Prostate gland (tissue), 2 donors: ENCODE data around the gene COPS8. TPM values are rescaled to one million over a fixed set of nuclear protein-coding genes. Genes with fewer than 3 reads are reported as not detected.

Experiments
- DNase-seq: peaks from one replicate; pipeline ENCODE4 v3.0.0-alpha.2; 2019; ENCODE audit warnings: low spot score
- H3K27ac ChIP-seq, 2 donors: fragments of 200-600 bp; sonication (generic); 2 replicates each; pipeline ENCODE4 v1.5.1; 2017 to 2019
- H3K27me3 ChIP-seq: fragments of 200-600 bp; sonication (generic); replicated peaks from 2 replicates; pipeline ENCODE4 v1.5.1; 2019; ENCODE audit not compliant: insufficient read depth
- H3K36me3 ChIP-seq, 2 donors: fragments of 200-600 bp; sonication (generic); 1 replicate in 1 of 2; 2 replicates in 1 of 2; pipeline versions ENCODE4 v1.5.1 to v1.8.1; 2017 to 2019
- H3K4me1 ChIP-seq: fragments of 200-600 bp; sonication (generic); replicated peaks from 2 replicates; pipeline ENCODE4 v1.5.1; 2019
- H3K4me3 ChIP-seq, 2 donors: fragments of 200-600 bp; sonication (generic); 2 replicates each; pipeline ENCODE4 v1.5.1; 2017 to 2019
- H3K9me3 ChIP-seq: fragments of 200-600 bp; sonication (generic); 2 replicates; pipeline ENCODE4 v1.5.1; 2017
- POLR2A ChIP-seq: fragments of 450-650 bp; IDR thresholded peaks from one replicate; pipeline ENCODE4 v1.6.1; 2016; ENCODE audit warnings: antibody characterized with exemption, mild to moderate bottlenecking
- POLR2AphosphoS5 ChIP-seq: sonication (generic); formaldehyde crosslinking; IDR thresholded peaks from one replicate; pipeline ENCODE4 v1.6.1; 2017; ENCODE audit warnings: antibody characterized with exemption
- WGBS: methylation state at CpG from one replicate; pipeline ENCODE4 v1.1.5; 2018; 5-methylcytosine and 5-hydroxymethylcytosine counted together
- intact Hi-C: fragments of 100-400 bp; cut with DNase I; formaldehyde crosslinking; loops from one replicate; pipeline ENCODE4 v1.14.2; 2022
- total RNA-seq, 2 donors: library from RNA; depleted of rRNA; stranded (reverse); fragments of >200 nt; gene quantifications; one replicate each; pipeline ENCODE4 v1.1.0, GENCODE V29; 2016
- TF ChIP-seq, protein P1 (sequence below), 4 experiments: fragments of 200-600 bp in 2 of 4; fragments of 450-650 bp in 2 of 4; sonication (generic) in 2 of 4; IDR thresholded peaks; 1 replicate in 3 of 4; 2 replicates in 1 of 4; pipeline ENCODE4 v1.5.1; 2016 to 2019; ENCODE audit warnings: antibody characterized with exemption in 4 of 4, mild to moderate bottlenecking in 2 of 4, moderate library complexity in 2 of 4

The COPS8 gene
- total RNA-seq, 2 donors from 2014 or later, result 73.1 to 90.0 TPM

DNA sequence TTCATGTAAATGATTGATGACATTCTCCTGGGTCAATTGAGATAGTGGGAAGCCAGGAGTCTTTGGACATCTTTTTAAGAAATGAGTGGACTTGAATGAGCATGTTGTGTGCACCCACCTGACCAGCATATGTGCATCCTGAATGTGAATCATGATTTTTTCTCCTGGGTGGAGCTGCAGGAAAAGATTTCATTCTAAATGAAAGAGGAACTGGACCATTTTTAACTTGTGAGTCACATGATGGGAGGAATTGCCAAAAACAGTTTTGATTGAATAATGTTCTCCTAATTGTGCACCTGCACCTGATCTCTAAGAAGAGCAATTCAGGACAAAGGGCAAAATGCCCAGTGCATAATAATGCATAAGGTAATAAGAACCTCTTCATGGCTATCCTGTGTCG lies 32.3 kb downstream of the COPS8 start:
- Histone ChIP-seq H3K4me3 (no peak overlapping the region), H3K9me3 (no peaks in the 10 kb centered on the region), H3K27me3 (no peaks in the 10 kb centered on the region), H3K36me3 (no peaks in the 10 kb centered on the region), H3K4me1 (no peaks in the 10 kb centered on the region), H3K27ac (no peak overlapping the region)
- 73% methylated on average over 1 of the region's 1 CpG for WGBS
- intact Hi-C loops, result no loop called here
- TF ChIP-seq POLR2AphosphoS5, result no peak
- no peak for DNase-seq

GRCh38 chr2:237118561-237119155 lies 33.0 kb downstream of the COPS8 start:
- TF ChIP-seq POLR2AphosphoS5 (no peak), POLR2A (no peak)
- TF ChIP-seq, protein P1, sequence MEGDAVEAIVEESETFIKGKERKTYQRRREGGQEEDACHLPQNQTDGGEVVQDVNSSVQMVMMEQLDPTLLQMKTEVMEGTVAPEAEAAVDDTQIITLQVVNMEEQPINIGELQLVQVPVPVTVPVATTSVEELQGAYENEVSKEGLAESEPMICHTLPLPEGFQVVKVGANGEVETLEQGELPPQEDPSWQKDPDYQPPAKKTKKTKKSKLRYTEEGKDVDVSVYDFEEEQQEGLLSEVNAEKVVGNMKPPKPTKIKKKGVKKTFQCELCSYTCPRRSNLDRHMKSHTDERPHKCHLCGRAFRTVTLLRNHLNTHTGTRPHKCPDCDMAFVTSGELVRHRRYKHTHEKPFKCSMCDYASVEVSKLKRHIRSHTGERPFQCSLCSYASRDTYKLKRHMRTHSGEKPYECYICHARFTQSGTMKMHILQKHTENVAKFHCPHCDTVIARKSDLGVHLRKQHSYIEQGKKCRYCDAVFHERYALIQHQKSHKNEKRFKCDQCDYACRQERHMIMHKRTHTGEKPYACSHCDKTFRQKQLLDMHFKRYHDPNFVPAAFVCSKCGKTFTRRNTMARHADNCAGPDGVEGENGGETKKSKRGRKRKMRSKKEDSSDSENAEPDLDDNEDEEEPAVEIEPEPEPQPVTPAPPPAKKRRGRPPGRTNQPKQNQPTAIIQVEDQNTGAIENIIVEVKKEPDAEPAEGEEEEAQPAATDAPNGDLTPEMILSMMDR (IDR thresholded peaks at IDR 0.05), result no peak
- no peak for DNase-seq
- intact Hi-C loops, result no loop called here
- 47% methylated on average over 6 of the region's 6 CpGs for WGBS
- no peaks in the 10 kb centered on the region for H3K4me1 ChIP-seq
- H3K9me3 ChIP-seq, result no peaks in the 10 kb centered on the region
- H3K36me3 ChIP-seq, result no peaks in the 10 kb centered on the region
- no peak overlapping the region for H3K27ac ChIP-seq
- H3K4me3 ChIP-seq, result no peak overlapping the region
- H3K27me3 ChIP-seq, result no peaks in the 10 kb centered on the region

DNA sequence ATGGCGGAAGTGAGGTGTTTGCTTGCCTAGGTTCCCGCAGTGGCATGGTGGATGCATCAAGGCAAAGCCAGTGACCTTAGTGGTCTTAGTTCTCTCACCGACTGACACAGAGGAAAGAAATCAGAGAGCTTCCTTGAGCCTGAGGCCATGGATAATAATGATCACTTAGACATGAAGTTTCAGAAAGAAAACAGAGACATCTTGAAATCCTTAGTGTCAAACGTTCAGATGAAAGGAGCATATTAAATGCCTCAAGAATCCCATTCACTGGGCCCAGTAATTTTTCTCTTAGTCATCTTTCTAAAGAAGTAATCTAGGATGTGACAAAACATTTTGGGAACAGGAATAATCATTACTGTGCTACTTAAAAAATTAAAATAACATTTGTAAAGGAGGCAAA lies 35.2 kb downstream of the COPS8 start:
- Histone ChIP-seq H3K4me1 (no peaks in the 10 kb centered on the region), H3K36me3 (no peaks in the 10 kb centered on the region), H3K27ac (no peak overlapping the region), H3K4me3 (no peak overlapping the region), H3K27me3 (no peaks in the 10 kb centered on the region), H3K9me3 (no peaks in the 10 kb centered on the region)
- 74% methylated on average over 4 of the region's 4 CpGs for WGBS
- intact Hi-C loops, result loop anchor here (5.0 to 10.0 kb wide), 2 partner anchors 294 to 351 kb away; partner anchors contain the start of gene COL6A3
- TF ChIP-seq, protein P1 (IDR thresholded peaks at IDR 0.05), result no peak
- TF ChIP-seq POLR2AphosphoS5 (no peak), POLR2A (no peak)
- no peak for DNase-seq

DNA sequence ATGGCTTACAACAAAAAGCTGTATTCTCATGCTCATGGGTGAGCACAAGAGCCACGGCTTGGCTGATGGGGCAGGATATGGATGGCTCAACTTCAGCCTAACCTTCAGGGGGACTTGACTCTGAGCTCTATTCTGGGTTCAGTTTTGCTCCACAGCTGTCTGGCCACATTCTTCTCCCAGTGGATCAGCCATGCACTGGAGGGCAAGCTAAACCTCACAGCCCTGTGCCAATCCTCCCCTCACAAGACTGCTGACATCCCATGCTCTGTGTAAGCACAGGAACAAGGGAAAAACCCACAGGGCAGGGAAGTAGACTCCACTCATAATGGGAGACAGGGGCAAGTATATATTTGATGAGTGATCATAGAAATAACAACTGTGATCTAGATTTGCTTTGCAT lies 35.6 kb downstream of the COPS8 start:
- intact Hi-C loops, result loop anchor here (5.0 to 10.0 kb wide), 2 partner anchors 293 to 351 kb away; partner anchors contain the start of gene COL6A3
- no peak for TF ChIP-seq POLR2AphosphoS5
- no peak for TF ChIP-seq POLR2A
- TF ChIP-seq, protein P1 (IDR thresholded peaks at IDR 0.05), result no peak
- no peaks in the 10 kb centered on the region for H3K36me3 ChIP-seq
- WGBS, result 91% methylated on average over 1 of the region's 1 CpG
- no peak overlapping the region for H3K4me3 ChIP-seq
- no peak for DNase-seq
- no peak overlapping the region for H3K27ac ChIP-seq
- no peaks in the 10 kb centered on the region for H3K27me3 ChIP-seq
- H3K4me1 ChIP-seq, result no peaks in the 10 kb centered on the region
- H3K9me3 ChIP-seq, result no peaks in the 10 kb centered on the region

DNA sequence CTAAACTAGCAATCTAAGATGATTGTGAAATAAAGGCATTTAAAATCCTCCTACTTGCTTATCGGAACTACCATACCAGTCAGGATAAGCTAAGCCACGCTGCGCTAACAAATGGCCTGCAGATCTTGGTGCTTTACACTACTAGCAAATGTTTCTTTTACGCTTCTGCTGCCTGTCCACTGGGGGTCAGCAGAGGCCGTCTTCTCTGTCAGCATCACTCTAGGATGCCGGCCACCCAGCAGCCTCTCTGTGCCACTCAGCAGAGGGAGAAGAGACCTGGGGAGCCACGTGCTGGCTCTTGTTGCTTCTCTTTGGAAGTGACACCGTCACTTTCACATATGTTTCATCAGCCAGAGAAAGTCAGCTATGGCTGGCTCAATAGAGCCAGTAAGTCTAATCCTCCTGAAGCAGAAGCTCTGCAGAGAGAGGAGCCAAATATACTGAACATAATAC lies 36.6 kb downstream of the COPS8 start:
- H3K4me3 ChIP-seq, result no peak overlapping the region
- no peaks in the 10 kb centered on the region for H3K27me3 ChIP-seq
- H3K36me3 ChIP-seq, result no peaks in the 10 kb centered on the region
- 61% methylated on average over 8 of the region's 8 CpGs for WGBS
- H3K9me3 ChIP-seq, result no peaks in the 10 kb centered on the region
- H3K4me1 ChIP-seq, result no peaks in the 10 kb centered on the region
- TF ChIP-seq, protein P1 (IDR thresholded peaks at IDR 0.05), result peak; percentile 17 to 67 (median 54)
- no peak for TF ChIP-seq POLR2A
- DNase-seq, result no peak
- no peak overlapping the region for H3K27ac ChIP-seq
- intact Hi-C loops, result loop anchor here (5.0 to 10.0 kb wide), 2 partner anchors 293 to 350 kb away; partner anchors contain the start of gene COL6A3
